ENCODE measurements around the gene LRRC4B.
A peak's percentile ranks its signal among the peaks of the same experiment; 100 is the strongest.

The LRRC4B gene

DNA sequence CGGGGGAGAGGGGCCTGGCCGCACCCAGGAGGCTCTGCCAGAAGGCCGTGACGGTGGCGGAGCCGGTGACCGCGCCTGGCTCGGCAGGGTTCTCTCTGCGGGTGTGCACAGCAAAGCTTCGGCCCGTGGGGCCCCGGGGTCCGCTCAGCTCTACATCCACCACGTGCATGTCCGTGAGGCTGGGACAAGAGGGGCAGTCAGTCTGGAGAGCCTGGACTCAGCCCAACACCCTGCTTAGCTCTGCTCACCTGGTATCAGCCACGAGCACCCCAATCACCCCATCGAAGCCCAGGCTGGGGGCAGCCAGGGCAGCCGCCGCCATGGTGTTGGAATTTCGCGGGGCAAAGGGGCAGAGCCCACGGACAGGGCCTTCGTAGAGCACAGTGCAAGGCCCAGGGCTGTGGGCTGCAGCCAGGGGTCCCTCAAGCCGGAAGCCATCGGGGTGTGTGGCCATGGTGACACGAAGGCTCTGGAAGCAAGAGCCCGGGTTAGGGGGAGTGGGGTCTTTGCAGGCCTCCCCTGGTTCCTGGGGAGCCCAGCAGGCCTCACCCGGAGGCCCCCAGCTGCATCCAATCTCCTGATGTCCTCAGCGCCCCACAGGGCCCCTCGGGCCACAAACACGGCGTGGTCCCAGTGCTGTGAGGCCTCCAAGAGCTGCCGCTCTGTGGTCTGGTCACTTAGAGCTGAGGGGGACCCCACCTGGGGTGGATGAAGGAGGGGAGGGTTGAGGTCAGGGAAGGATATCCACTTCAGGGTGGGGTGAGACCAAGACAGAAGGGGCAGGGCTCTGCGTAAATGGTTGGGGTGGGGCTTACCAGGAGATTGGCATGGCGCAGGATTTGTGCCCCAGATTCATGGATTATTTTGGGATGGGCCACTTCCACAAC lies 55.9 kb downstream of the LRRC4B start:
- TF ChIP-seq EP300 (IDR thresholded peaks at IDR 0.05; ENCODE audit: borderline replicate concordance) (no peak), EGR1 (IDR thresholded peaks at IDR 0.05) (no peak), ZBTB7A (IDR thresholded peaks at IDR 0.05; ENCODE audit: low read depth) (no peak), YY1 (IDR thresholded peaks at IDR 0.05; ENCODE audit: low read depth) (no peak), CREB1 (IDR thresholded peaks at IDR 0.05; ENCODE audit: low read depth) (no peak), FOXM1 (IDR thresholded peaks at IDR 0.05; ENCODE audit: borderline replicate concordance, low read depth) (no peak), RAD21 (IDR thresholded peaks at IDR 0.05; ENCODE audit: low read depth) (no peak), TCF12 (IDR thresholded peaks at IDR 0.05; ENCODE audit: low read depth) (no peak), CEBPB (IDR thresholded peaks at IDR 0.05) (no peak), NFIC (IDR thresholded peaks at IDR 0.05) (no peak), TAF1 (IDR thresholded peaks at IDR 0.05; ENCODE audit: low read depth) (no peak), TEAD4 (IDR thresholded peaks at IDR 0.05) (no peak)
- TF ChIP-seq, protein P1, sequence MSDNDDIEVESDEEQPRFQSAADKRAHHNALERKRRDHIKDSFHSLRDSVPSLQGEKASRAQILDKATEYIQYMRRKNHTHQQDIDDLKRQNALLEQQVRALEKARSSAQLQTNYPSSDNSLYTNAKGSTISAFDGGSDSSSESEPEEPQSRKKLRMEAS (IDR thresholded peaks at IDR 0.05), result no peak
- TF ChIP-seq, protein P2, sequence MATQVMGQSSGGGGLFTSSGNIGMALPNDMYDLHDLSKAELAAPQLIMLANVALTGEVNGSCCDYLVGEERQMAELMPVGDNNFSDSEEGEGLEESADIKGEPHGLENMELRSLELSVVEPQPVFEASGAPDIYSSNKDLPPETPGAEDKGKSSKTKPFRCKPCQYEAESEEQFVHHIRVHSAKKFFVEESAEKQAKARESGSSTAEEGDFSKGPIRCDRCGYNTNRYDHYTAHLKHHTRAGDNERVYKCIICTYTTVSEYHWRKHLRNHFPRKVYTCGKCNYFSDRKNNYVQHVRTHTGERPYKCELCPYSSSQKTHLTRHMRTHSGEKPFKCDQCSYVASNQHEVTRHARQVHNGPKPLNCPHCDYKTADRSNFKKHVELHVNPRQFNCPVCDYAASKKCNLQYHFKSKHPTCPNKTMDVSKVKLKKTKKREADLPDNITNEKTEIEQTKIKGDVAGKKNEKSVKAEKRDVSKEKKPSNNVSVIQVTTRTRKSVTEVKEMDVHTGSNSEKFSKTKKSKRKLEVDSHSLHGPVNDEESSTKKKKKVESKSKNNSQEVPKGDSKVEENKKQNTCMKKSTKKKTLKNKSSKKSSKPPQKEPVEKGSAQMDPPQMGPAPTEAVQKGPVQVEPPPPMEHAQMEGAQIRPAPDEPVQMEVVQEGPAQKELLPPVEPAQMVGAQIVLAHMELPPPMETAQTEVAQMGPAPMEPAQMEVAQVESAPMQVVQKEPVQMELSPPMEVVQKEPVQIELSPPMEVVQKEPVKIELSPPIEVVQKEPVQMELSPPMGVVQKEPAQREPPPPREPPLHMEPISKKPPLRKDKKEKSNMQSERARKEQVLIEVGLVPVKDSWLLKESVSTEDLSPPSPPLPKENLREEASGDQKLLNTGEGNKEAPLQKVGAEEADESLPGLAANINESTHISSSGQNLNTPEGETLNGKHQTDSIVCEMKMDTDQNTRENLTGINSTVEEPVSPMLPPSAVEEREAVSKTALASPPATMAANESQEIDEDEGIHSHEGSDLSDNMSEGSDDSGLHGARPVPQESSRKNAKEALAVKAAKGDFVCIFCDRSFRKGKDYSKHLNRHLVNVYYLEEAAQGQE (IDR thresholded peaks at IDR 0.05; ENCODE audit: low read depth), result no peak
- TF ChIP-seq, protein P3, sequence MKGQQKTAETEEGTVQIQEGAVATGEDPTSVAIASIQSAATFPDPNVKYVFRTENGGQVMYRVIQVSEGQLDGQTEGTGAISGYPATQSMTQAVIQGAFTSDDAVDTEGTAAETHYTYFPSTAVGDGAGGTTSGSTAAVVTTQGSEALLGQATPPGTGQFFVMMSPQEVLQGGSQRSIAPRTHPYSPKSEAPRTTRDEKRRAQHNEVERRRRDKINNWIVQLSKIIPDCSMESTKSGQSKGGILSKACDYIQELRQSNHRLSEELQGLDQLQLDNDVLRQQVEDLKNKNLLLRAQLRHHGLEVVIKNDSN (IDR thresholded peaks at IDR 0.05), result no peak

DNA sequence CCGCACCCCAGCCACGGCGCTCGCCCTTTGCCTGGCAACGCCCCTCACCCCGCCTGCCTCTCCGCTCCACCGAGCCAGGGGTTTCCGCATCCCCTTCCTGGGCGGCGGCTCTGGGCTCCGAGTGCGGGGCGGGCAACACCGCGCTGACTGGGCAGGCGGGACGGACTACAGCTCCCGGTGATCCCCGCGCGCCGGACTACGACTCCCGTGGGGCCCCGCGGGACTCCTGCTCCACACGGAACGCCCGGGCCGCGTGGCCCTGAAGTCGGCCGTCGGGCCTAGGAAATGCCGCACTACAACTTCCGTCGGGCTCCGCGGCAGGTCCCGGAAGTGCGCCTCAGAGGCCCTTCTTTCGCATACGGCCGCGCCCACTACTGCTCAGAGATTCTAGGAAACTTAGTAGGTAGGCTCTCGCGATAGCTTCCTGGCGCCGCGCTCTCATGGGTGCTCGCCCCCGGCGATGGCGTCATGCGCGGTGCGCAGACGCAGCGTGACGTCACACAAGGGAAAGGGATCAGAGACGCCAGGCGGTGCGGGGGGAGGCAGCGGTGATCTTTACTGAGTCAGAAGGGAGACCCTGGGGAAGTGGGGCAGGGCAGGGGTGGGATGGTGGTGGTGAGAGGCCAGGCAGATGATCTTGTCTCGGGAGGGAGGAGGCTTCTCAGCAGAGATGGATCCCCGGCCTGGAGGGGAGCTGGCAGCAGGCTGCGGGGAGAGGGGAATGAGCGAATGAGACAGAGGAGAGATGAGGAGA lies 57.0 kb downstream of the LRRC4B start, which contains the start of gene JOSD2:
TSS of gene JOSD2 (minus strand) at position 123 of the 754 bp plus-strand sequence. CDS start 760 bp downstream, outside the sequence.
- peak; percentile 99 for TF ChIP-seq CREB1 (IDR thresholded peaks at IDR 0.05; ENCODE audit: low read depth)
- TF ChIP-seq FOXM1 (IDR thresholded peaks at IDR 0.05; ENCODE audit: borderline replicate concordance, low read depth), result no peak
- TF ChIP-seq YY1 (IDR thresholded peaks at IDR 0.05; ENCODE audit: low read depth), result peak; percentile 54; the same call in 1 of the 2 replicates
- TF ChIP-seq EGR1 (IDR thresholded peaks at IDR 0.05), result no peak
- TF ChIP-seq, protein P1 (IDR thresholded peaks at IDR 0.05), result peak; percentile 94
- TF ChIP-seq EP300 (IDR thresholded peaks at IDR 0.05; ENCODE audit: borderline replicate concordance), result no peak
- TF ChIP-seq TAF1 (IDR thresholded peaks at IDR 0.05; ENCODE audit: low read depth), result no peak
- peak; percentile 32; the same call in 1 of the 2 replicates for TF ChIP-seq TEAD4 (IDR thresholded peaks at IDR 0.05)
- TF ChIP-seq ZBTB7A (IDR thresholded peaks at IDR 0.05; ENCODE audit: low read depth), result peak; percentile 82
- TF ChIP-seq, protein P3 (IDR thresholded peaks at IDR 0.05), result peak; percentile 77
- TF ChIP-seq, protein P2 (IDR thresholded peaks at IDR 0.05; ENCODE audit: low read depth), result no peak
- TF ChIP-seq CEBPB (IDR thresholded peaks at IDR 0.05), result no peak
- peak; percentile 78 for TF ChIP-seq TCF12 (IDR thresholded peaks at IDR 0.05; ENCODE audit: low read depth)
- TF ChIP-seq RAD21 (IDR thresholded peaks at IDR 0.05; ENCODE audit: low read depth), result no peak
- TF ChIP-seq NFIC (IDR thresholded peaks at IDR 0.05), result 0 out of 2 replicates have a peak, but pooled peaks have one; percentile 29

DNA sequence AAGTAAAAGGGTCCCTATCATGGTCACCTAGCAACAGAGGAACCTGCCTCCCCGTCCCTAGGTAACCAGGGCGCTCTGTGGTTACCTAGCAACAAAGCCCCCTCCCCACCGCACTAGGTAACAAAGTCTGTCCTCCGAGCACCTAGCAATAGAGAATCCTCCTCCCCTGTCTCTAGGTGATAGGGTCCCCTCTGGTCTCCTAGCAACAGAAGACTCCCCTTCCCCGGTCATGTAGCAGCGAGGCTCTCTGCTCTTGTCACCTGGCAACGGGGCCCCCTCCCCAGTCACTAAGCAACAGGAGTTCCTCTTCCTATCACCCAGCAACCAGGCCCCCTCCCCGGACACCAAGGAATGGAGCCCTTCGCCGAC lies 57.6 kb downstream of the LRRC4B start:
- TF ChIP-seq EP300 (IDR thresholded peaks at IDR 0.05; ENCODE audit: borderline replicate concordance) (no peak), TEAD4 (IDR thresholded peaks at IDR 0.05) (no peak), EGR1 (IDR thresholded peaks at IDR 0.05) (no peak), FOXM1 (IDR thresholded peaks at IDR 0.05; ENCODE audit: borderline replicate concordance, low read depth) (no peak), RAD21 (IDR thresholded peaks at IDR 0.05; ENCODE audit: low read depth) (no peak), TCF12 (IDR thresholded peaks at IDR 0.05; ENCODE audit: low read depth) (no peak), YY1 (IDR thresholded peaks at IDR 0.05; ENCODE audit: low read depth) (no peak)
- TF ChIP-seq, protein P2 (IDR thresholded peaks at IDR 0.05; ENCODE audit: low read depth), result no peak
- TF ChIP-seq, protein P3 (IDR thresholded peaks at IDR 0.05), result no peak
- TF ChIP-seq, protein P1 (IDR thresholded peaks at IDR 0.05), result no peak
